Measurements from ENCODE around the gene KDSR. TPM values are rescaled to one million over a fixed set of nuclear protein-coding genes. Genes with fewer than 3 reads are reported as not detected.

The KDSR gene
- total and polyA plus RNA-seq, 2 of the 13 experiments (the other 11 are each of a cell fraction or from before 2014, with no cell fraction given): 10.4 to 20.9 TPM

- TF ChIP-seq REST (IDR thresholded peaks at IDR 0.05; ENCODE audit: borderline replicate concordance in 1 of 2, low read depth in 1 of 2, low read length in 2 of 2) (no peak), CEBPB (IDR thresholded peaks at IDR 0.05; ENCODE audit: borderline replicate concordance, low read depth, low read length) (peak; percentile 34; the same call in 1 of the 2 replicates), ZSCAN30 (CRISPR knock-in tag; IDR thresholded peaks at IDR 0.05) (no peak), KIAA2018 (CRISPR knock-in tag; IDR thresholded peaks at IDR 0.05; ENCODE audit: borderline replicate concordance) (no peak), SIX4 (CRISPR knock-in tag; IDR thresholded peaks at IDR 0.05) (no peak), KLF9 (CRISPR knock-in tag; IDR thresholded peaks at IDR 0.05; ENCODE audit: low read depth) (no peak), ZNF781 (CRISPR knock-in tag; IDR thresholded peaks at IDR 0.05; ENCODE audit: borderline replicate concordance, not compliant biosample characterization) (no peak), ZMYM2 (CRISPR knock-in tag; IDR thresholded peaks at IDR 0.05) (no peak)
These were observed 32.3 kb upstream of the KDSR start (continued) for GRCh38 chr18:63399300-63399699.

Data from HepG2 (cell line).